MG63 (cell line): ENCODE data around the gene SEC16B. TPM values are rescaled to one million over a fixed set of nuclear protein-coding genes. Genes with fewer than 3 reads are reported as not detected.
A peak's percentile ranks its signal among the peaks of the same experiment; 100 is the strongest.
"Not testable (repeated sequence)": the region's sequence is repeated elsewhere in the genome, so short reads cannot be mapped to it uniquely, and the experiment has no call there.

Experiments
- DNase-seq: peaks from one replicate; pipeline ENCODE4 v3.0.0-alpha.2; 2020
- H3K27me3 ChIP-seq: fragments of 250-450 bp; sonication (Bioruptor Pico); 2 replicates; pipeline ENCODE4 v1.5.1; 2020; ENCODE audit warnings: mild to moderate bottlenecking, moderate library complexity
- H3K36me3 ChIP-seq: fragments of 250-450 bp; sonication (Bioruptor Pico); 2 replicates; pipeline ENCODE4 v1.5.1; 2020; ENCODE audit warnings: mild to moderate bottlenecking, moderate library complexity
- H3K4me3 ChIP-seq: fragments of 250-450 bp; sonication (Bioruptor Pico); 2 replicates; pipeline ENCODE4 v1.5.1; 2020; ENCODE audit warnings: mild to moderate bottlenecking, moderate library complexity
- H3K9me3 ChIP-seq: fragments of 250-450 bp; sonication (Bioruptor Pico); 2 replicates; pipeline ENCODE4 v1.5.1; 2020; ENCODE audit warnings: mild to moderate bottlenecking, moderate library complexity
- total RNA-seq: library from RNA; depleted of rRNA; stranded (reverse); fragments of >200 nt; shearing (Covaris generic); gene quantifications from 2 replicates; pipeline ENCODE4 v1.2.3, GENCODE V29; 2014; ENCODE audit warnings: low replicate concordance; rRNA removed

SEC16B gene
- total RNA-seq: 0.72 and 3.5 TPM in 2 replicates

- no peaks in the 10 kb centered on the region for H3K9me3 ChIP-seq
- DNase-seq: no peak
- peaks cover 2% of the 10 kb centered on the region; the same call in 1 of the 2 replicates for H3K27me3 ChIP-seq
- H3K4me3 ChIP-seq: no peak within 1 kb of the TSS
- H3K36me3 ChIP-seq: no peaks in the 10 kb centered on the region
Measured at GRCh38 chr1:177969825-177970371, at the start of gene SEC16B. TSS of gene SEC16B (minus strand) at chr1:177970058. CDS start at chr1:177967981, 2,077 bp downstream.

GRCh38 chr1:178019622-178020021 is 49.8 kb upstream of the SEC16B start:
- H3K9me3 ChIP-seq: peaks cover 3% of the 10 kb centered on the region; the same call in 1 of the 2 replicates
- H3K27me3 ChIP-seq: no peaks in the 10 kb centered on the region
- no peak overlapping the region for H3K4me3 ChIP-seq
- H3K36me3 ChIP-seq: no peaks in the 10 kb centered on the region; the same call in 1 of the 2 replicates
- DNase-seq: no peak

GRCh38 chr1:178019208-178019607 is 49.4 kb upstream of the SEC16B start:
- Histone ChIP-seq H3K27me3 (no peaks in the 10 kb centered on the region), H3K4me3 (no peak overlapping the region), H3K36me3 (no peaks in the 10 kb centered on the region), H3K9me3 (peaks cover 3% of the 10 kb centered on the region; the same call in 1 of the 2 replicates)
- no peak for DNase-seq

DNA sequence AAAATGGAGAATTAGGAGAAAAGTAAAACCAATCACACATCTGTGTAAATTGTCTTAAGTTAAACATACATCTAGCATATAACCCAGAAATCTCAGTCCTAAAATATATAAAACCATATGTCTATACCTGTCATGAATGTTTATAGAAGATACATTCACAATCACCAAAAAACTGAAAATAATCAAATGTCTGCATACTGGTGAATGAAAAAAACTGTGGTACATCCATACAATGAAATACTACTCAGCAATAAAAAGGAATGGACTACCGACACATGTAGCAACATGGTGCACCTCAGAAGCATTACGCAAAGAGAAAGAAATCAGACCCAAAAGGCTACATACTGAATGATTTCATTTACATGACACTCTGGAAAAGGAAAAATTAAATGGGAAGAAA is 47.7 kb upstream of the SEC16B start:
- no peak for DNase-seq
- H3K9me3 ChIP-seq: peaks cover 3% of the 10 kb centered on the region; the same call in 1 of the 2 replicates
- H3K27me3 ChIP-seq: no peaks in the 10 kb centered on the region
- H3K36me3 ChIP-seq: no peaks in the 10 kb centered on the region
- H3K4me3 ChIP-seq: no peak overlapping the region

- H3K27me3 ChIP-seq: no peaks in the 10 kb centered on the region
- DNase-seq: no peak
- H3K4me3 ChIP-seq: no peak overlapping the region
- no peaks in the 10 kb centered on the region for H3K36me3 ChIP-seq
- no peaks in the 10 kb centered on the region for H3K9me3 ChIP-seq
Measured at GRCh38 chr1:178011864-178012503, 42.1 kb upstream of the SEC16B start.

DNA sequence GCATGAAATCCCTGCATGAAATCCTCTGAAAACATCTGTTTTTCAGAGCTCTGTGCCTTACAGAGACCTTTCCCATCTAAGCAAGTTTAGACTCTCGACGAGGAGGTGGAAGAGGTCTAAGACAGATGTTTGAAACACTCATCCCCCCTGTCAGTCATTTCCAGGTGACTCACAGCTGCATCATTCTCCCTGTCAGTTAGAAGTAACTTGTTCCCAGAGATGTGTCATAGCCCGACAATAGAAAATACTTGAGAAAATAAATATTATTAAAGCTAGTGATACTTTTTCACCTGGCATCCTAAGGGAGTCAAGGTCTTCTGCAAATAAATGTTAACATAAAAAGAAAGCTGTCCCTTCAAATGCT is 41.6 kb upstream of the SEC16B start:
- peak; percentile 90 for DNase-seq
- Histone ChIP-seq H3K9me3 (no peaks in the 10 kb centered on the region), H3K27me3 (no peaks in the 10 kb centered on the region), H3K36me3 (no peaks in the 10 kb centered on the region), H3K4me3 (no peak overlapping the region)

DNA sequence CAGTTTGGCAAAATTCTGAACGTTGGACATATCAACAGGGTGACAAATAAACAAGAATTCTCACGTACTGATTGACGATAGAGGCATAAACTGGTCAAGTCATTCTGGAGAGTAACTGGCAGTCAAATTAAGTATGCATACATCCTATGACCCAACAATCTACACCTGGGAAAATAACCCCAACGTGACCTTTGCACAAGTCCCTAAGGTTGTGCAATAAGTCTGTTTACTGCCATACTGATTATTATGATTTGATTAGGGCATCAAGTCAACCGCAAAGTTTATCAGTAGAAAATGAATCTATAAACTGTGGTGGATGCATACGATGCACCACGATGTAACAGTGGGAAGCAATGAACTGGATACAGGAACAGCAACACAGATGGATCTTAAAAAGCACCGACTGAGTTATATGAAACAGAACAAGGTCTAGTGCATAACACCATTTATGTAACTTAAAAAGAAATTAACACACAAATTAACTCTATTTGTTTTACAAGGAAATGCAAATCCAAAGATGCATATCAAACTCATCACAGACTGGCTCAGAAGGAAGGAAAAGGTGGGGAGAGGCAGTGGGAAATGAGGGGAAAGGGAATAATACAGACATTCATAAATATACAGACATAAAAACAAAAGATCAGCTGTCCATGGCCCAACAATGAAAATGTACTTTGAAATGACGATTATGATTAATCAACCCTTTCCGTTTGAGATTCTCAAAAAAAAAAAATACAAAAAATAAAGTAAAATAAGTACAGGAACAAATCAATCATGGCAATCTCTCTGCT is 41.0 kb upstream of the SEC16B start:
- H3K4me3 ChIP-seq: no peak overlapping the region
- no peaks in the 10 kb centered on the region for H3K9me3 ChIP-seq
- H3K27me3 ChIP-seq: no peaks in the 10 kb centered on the region
- DNase-seq: no peak
- no peaks in the 10 kb centered on the region for H3K36me3 ChIP-seq

DNA sequence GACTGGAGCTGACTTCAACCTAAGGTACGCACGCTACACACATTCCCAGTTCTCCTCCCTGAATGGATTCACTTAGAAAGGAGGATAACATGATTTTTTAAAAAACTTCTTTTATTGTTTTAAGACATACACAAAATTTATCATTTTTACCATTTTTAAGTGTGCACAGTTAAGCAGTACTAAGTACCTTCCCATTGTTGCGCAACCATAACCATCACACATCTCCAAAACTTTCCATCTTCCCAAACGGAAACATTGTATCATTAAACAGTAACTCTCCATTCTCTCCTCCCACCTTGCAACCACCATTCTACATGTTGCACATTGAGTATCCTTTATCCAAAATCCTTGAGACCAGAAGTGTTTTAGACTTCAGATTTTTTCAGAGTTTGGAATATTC is 36.2 kb upstream of the SEC16B start:
- DNase-seq: no peak
- no peaks in the 10 kb centered on the region for H3K36me3 ChIP-seq
- H3K27me3 ChIP-seq: no peaks in the 10 kb centered on the region
- no peaks in the 10 kb centered on the region for H3K9me3 ChIP-seq
- no peak overlapping the region for H3K4me3 ChIP-seq

GRCh38 chr1:178005450-178005849 is 35.6 kb upstream of the SEC16B start:
- H3K36me3 ChIP-seq: no peaks in the 10 kb centered on the region
- no peak overlapping the region for H3K4me3 ChIP-seq
- H3K27me3 ChIP-seq: no peaks in the 10 kb centered on the region
- no peak for DNase-seq
- H3K9me3 ChIP-seq: no peaks in the 10 kb centered on the region

DNA sequence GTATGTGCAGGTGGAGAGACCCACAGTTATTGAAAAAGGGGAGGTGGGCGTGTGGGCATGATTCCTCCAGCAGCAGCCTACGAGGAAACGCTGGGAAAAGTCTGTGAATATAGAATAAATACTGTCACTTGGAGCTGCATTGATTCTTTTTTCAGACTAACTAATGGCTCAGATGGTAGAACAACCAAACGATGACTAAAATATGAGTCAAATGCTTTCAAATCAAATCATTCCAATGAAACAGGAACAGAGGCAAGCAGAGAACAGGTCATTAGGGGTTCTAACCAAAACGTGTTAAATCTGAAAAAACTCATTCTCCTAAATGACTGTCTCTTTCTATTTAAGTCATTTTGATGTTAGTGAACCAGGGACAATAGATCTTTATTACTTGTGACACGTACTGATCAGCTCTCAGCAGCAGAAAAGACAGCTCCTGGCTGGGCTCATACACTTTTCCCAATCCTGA is 35.1 kb upstream of the SEC16B start:
- no peak for DNase-seq
- Histone ChIP-seq H3K27me3 (no peaks in the 10 kb centered on the region), H3K36me3 (no peaks in the 10 kb centered on the region), H3K9me3 (no peaks in the 10 kb centered on the region), H3K4me3 (no peak overlapping the region)

- no peak for DNase-seq
- no peaks in the 10 kb centered on the region for H3K9me3 ChIP-seq
Measured at GRCh38 chr1:177998696-177999631, 29.1 kb upstream of the SEC16B start.

DNA sequence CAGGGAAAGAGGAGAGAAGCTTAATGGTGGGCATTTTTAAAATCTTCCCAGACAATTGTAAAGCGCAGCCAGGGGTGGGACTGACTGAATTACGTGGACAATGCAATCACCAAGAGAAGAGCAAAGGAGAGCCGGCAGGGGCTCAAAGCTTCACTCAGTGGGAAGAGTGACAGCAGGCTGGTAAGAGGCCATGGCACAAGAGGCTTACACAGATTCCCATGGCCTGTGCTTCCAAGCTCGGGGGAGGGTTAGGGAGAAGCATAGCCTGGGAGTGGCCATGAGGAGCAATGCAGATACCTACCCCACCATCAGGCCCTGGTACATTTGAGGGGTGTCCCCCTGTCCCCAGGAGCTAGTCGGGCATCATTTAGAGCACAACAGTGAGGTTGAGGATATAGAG is 27.1 kb upstream of the SEC16B start:
- H3K27me3 ChIP-seq: no peaks in the 10 kb centered on the region
- DNase-seq: no peak
- no peak overlapping the region for H3K4me3 ChIP-seq
- no peaks in the 10 kb centered on the region for H3K9me3 ChIP-seq
- no peaks in the 10 kb centered on the region for H3K36me3 ChIP-seq

More at GRCh38 chr1:177998696-177999631, 29.1 kb upstream of the SEC16B start:
- H3K4me3 ChIP-seq: no peak overlapping the region
- H3K36me3 ChIP-seq: no peaks in the 10 kb centered on the region
- H3K27me3 ChIP-seq: no peaks in the 10 kb centered on the region

GRCh38 chr1:177995369-177995768 is 25.5 kb upstream of the SEC16B start:
- Histone ChIP-seq H3K9me3 (peaks cover 6% of the 10 kb centered on the region; the same call in 1 of the 2 replicates), H3K27me3 (no peaks in the 10 kb centered on the region), H3K4me3 (no peak overlapping the region), H3K36me3 (no peaks in the 10 kb centered on the region)
- DNase-seq: no peak

- H3K36me3 ChIP-seq, H3K4me3 ChIP-seq, H3K27me3 ChIP-seq: not testable (repeated sequence)
- H3K9me3 ChIP-seq: peaks cover 12% of the 10 kb centered on the region
- peak; percentile 42 for DNase-seq
Measured at GRCh38 chr1:177986281-177986680, 16.4 kb upstream of the SEC16B start.

GRCh38 chr1:177984761-177985160 is 14.9 kb upstream of the SEC16B start:
- no peak for DNase-seq
- Histone ChIP-seq H3K4me3 (no peak overlapping the region), H3K9me3 (peaks cover 4% of the 10 kb centered on the region), H3K27me3 (no peaks in the 10 kb centered on the region), H3K36me3 (no peaks in the 10 kb centered on the region)

GRCh38 chr1:177984136-177984525 is 14.3 kb upstream of the SEC16B start:
- no peaks in the 10 kb centered on the region for H3K27me3 ChIP-seq
- peak; percentile 89 for DNase-seq
- no peaks in the 10 kb centered on the region; the same call in 1 of the 2 replicates for H3K9me3 ChIP-seq
- H3K36me3 ChIP-seq: no peaks in the 10 kb centered on the region
- peak overlapping the region; percentile 5; the same call in 1 of the 2 replicates for H3K4me3 ChIP-seq
